ENCODE measurements around the gene TMEM161A.

TMEM161A gene

GRCh38 chr19:19132912-19133311, 5.4 kb downstream of the TMEM161A start:
- no peak overlapping the region for H3K4me3 ChIP-seq (ENCODE audit: insufficient read length, low read depth)
- TF ChIP-seq ZNF274 (IDR thresholded peaks at IDR 0.05; ENCODE audit: low read depth, low read length) (no peak), SUZ12 (IDR thresholded peaks at IDR 0.05; ENCODE audit: extremely low read depth, insufficient read depth, insufficient read length) (no peak), YY1 (IDR thresholded peaks at IDR 0.05; ENCODE audit: insufficient read depth, insufficient read length) (no peak)
- H3K4me1 ChIP-seq (ENCODE audit: insufficient read depth, insufficient read length): peaks cover 2% of the 10 kb centered on the region
- no peak overlapping the region for H3K9ac ChIP-seq (ENCODE audit: insufficient read length, low read depth)
- peaks cover 18% of the 10 kb centered on the region; the same call in 1 of the 2 replicates for H3K9me3 ChIP-seq (ENCODE audit: insufficient read depth, low read length)
- no peaks in the 10 kb centered on the region for H3K27me3 ChIP-seq (ENCODE audit: insufficient read depth, insufficient read length)
- H3K36me3 ChIP-seq (ENCODE audit: insufficient read depth, insufficient read length, low read length): peaks cover 27% of the 10 kb centered on the region
- DNase-seq (ENCODE audit: low read depth, low spot score): no peak

GRCh38 chr19:19131989-19132388, 6.3 kb downstream of the TMEM161A start:
- TF ChIP-seq YY1 (IDR thresholded peaks at IDR 0.05; ENCODE audit: insufficient read depth, insufficient read length) (no peak), SUZ12 (IDR thresholded peaks at IDR 0.05; ENCODE audit: extremely low read depth, insufficient read depth, insufficient read length) (no peak), ZNF274 (IDR thresholded peaks at IDR 0.05; ENCODE audit: low read depth, low read length) (no peak)

GRCh38 chr19:19126102-19126501, 12.2 kb downstream of the TMEM161A start:
- Histone ChIP-seq H3K4me1 (ENCODE audit: insufficient read depth, insufficient read length) (peaks cover 6% of the 10 kb centered on the region), H3K4me3 (ENCODE audit: insufficient read length, low read depth) (no peak overlapping the region), H3K9ac (ENCODE audit: insufficient read length, low read depth) (no peak overlapping the region), H3K27me3 (ENCODE audit: insufficient read depth, insufficient read length) (no peaks in the 10 kb centered on the region), H3K9me3 (ENCODE audit: insufficient read depth, low read length) (peaks cover 13% of the 10 kb centered on the region), H3K36me3 (ENCODE audit: insufficient read depth, insufficient read length, low read length) (peaks cover 15% of the 10 kb centered on the region)
- no peak for DNase-seq (ENCODE audit: low read depth, low spot score)
- TF ChIP-seq YY1 (IDR thresholded peaks at IDR 0.05; ENCODE audit: insufficient read depth, insufficient read length) (no peak), ZNF274 (IDR thresholded peaks at IDR 0.05; ENCODE audit: low read depth, low read length) (no peak), SUZ12 (IDR thresholded peaks at IDR 0.05; ENCODE audit: extremely low read depth, insufficient read depth, insufficient read length) (no peak)

More at GRCh38 chr19:19131989-19132388, 6.3 kb downstream of the TMEM161A start:
- Histone ChIP-seq H3K36me3 (ENCODE audit: insufficient read depth, insufficient read length, low read length) (peaks cover 27% of the 10 kb centered on the region), H3K9me3 (ENCODE audit: insufficient read depth, low read length) (peaks cover 18% of the 10 kb centered on the region; the same call in 1 of the 2 replicates), H3K27me3 (ENCODE audit: insufficient read depth, insufficient read length) (no peaks in the 10 kb centered on the region), H3K9ac (ENCODE audit: insufficient read length, low read depth) (no peak overlapping the region), H3K4me1 (ENCODE audit: insufficient read depth, insufficient read length) (peaks cover 2% of the 10 kb centered on the region), H3K4me3 (ENCODE audit: insufficient read length, low read depth) (no peak overlapping the region)
- DNase-seq (ENCODE audit: low read depth, low spot score): no peak

- TF ChIP-seq ZNF274 (IDR thresholded peaks at IDR 0.05; ENCODE audit: low read depth, low read length) (no peak), SUZ12 (IDR thresholded peaks at IDR 0.05; ENCODE audit: extremely low read depth, insufficient read depth, insufficient read length) (no peak), YY1 (IDR thresholded peaks at IDR 0.05; ENCODE audit: insufficient read depth, insufficient read length) (no peak)
- DNase-seq (ENCODE audit: low read depth, low spot score): no peak
- no peaks in the 10 kb centered on the region for H3K27me3 ChIP-seq (ENCODE audit: insufficient read depth, insufficient read length)
- H3K4me1 ChIP-seq (ENCODE audit: insufficient read depth, insufficient read length): peaks cover 16% of the 10 kb centered on the region
- peaks cover 23% of the 10 kb centered on the region for H3K36me3 ChIP-seq (ENCODE audit: insufficient read depth, insufficient read length, low read length)
- no peak overlapping the region for H3K9ac ChIP-seq (ENCODE audit: insufficient read length, low read depth)
- no peak overlapping the region for H3K4me3 ChIP-seq (ENCODE audit: insufficient read length, low read depth)
- peaks cover 13% of the 10 kb centered on the region for H3K9me3 ChIP-seq (ENCODE audit: insufficient read depth, low read length)
Measured at GRCh38 chr19:19123386-19123785, 14.9 kb downstream of the TMEM161A start.

GRCh38 chr19:19122902-19123301, 15.4 kb downstream of the TMEM161A start:
- DNase-seq (ENCODE audit: low read depth, low spot score): no peak
- Histone ChIP-seq H3K27me3 (ENCODE audit: insufficient read depth, insufficient read length) (no peaks in the 10 kb centered on the region), H3K4me3 (ENCODE audit: insufficient read length, low read depth) (no peak overlapping the region), H3K36me3 (ENCODE audit: insufficient read depth, insufficient read length, low read length) (peaks cover 24% of the 10 kb centered on the region), H3K9ac (ENCODE audit: insufficient read length, low read depth) (no peak overlapping the region), H3K9me3 (ENCODE audit: insufficient read depth, low read length) (peaks cover 13% of the 10 kb centered on the region), H3K4me1 (ENCODE audit: insufficient read depth, insufficient read length) (peaks cover 16% of the 10 kb centered on the region)
- no peak for TF ChIP-seq YY1 (IDR thresholded peaks at IDR 0.05; ENCODE audit: insufficient read depth, insufficient read length)
- no peak for TF ChIP-seq SUZ12 (IDR thresholded peaks at IDR 0.05; ENCODE audit: extremely low read depth, insufficient read depth, insufficient read length)
- TF ChIP-seq ZNF274 (IDR thresholded peaks at IDR 0.05; ENCODE audit: low read depth, low read length): no peak

GRCh38 chr19:19121371-19121770, 16.9 kb downstream of the TMEM161A start:
- Histone ChIP-seq H3K4me3 (ENCODE audit: insufficient read length, low read depth) (peak overlapping the region; percentile 27), H3K36me3 (ENCODE audit: insufficient read depth, insufficient read length, low read length) (peaks cover 29% of the 10 kb centered on the region), H3K9me3 (ENCODE audit: insufficient read depth, low read length) (peaks cover 13% of the 10 kb centered on the region), H3K27me3 (ENCODE audit: insufficient read depth, insufficient read length) (no peaks in the 10 kb centered on the region), H3K9ac (ENCODE audit: insufficient read length, low read depth) (peak overlapping the region; percentile 85), H3K4me1 (ENCODE audit: insufficient read depth, insufficient read length) (peaks cover 16% of the 10 kb centered on the region)
- DNase-seq (ENCODE audit: low read depth, low spot score): no peak
- TF ChIP-seq YY1 (IDR thresholded peaks at IDR 0.05; ENCODE audit: insufficient read depth, insufficient read length) (no peak), ZNF274 (IDR thresholded peaks at IDR 0.05; ENCODE audit: low read depth, low read length) (no peak), SUZ12 (IDR thresholded peaks at IDR 0.05; ENCODE audit: extremely low read depth, insufficient read depth, insufficient read length) (no peak)

GRCh38 chr19:19120308-19121231, 17.7 kb downstream of the TMEM161A start:
- Histone ChIP-seq H3K36me3 (ENCODE audit: insufficient read depth, insufficient read length, low read length) (peaks cover 31% of the 10 kb centered on the region), H3K4me1 (ENCODE audit: insufficient read depth, insufficient read length) (peaks cover 16% of the 10 kb centered on the region), H3K9ac (ENCODE audit: insufficient read length, low read depth) (peak overlapping the region; percentile 85), H3K4me3 (ENCODE audit: insufficient read length, low read depth) (peak overlapping the region; percentile 27), H3K9me3 (ENCODE audit: insufficient read depth, low read length) (peaks cover 13% of the 10 kb centered on the region), H3K27me3 (ENCODE audit: insufficient read depth, insufficient read length) (no peaks in the 10 kb centered on the region)
- peak; percentile 91 for DNase-seq (ENCODE audit: low read depth, low spot score)
- TF ChIP-seq SUZ12 (IDR thresholded peaks at IDR 0.05; ENCODE audit: extremely low read depth, insufficient read depth, insufficient read length) (no peak), ZNF274 (IDR thresholded peaks at IDR 0.05; ENCODE audit: low read depth, low read length) (no peak), YY1 (IDR thresholded peaks at IDR 0.05; ENCODE audit: insufficient read depth, insufficient read length) (no peak)

Measured in NT2/D1 (cell line).